HG03378 (cell line): ENCODE data around the gene ACAA2.
"Not testable (repeated sequence)": the region's sequence is repeated elsewhere in the genome, so short reads cannot be mapped to it uniquely, and the experiment has no call there.

ENCODE experiments used
- ATAC-seq: cut with Tn5 transposase; IDR thresholded peaks from one replicate; pipeline ENCODE4 v1.9.1; 2021; ENCODE audit warnings: mild to moderate bottlenecking, moderate library complexity; ENCODE audit not compliant: unreplicated experiment

ACAA2 gene

DNA sequence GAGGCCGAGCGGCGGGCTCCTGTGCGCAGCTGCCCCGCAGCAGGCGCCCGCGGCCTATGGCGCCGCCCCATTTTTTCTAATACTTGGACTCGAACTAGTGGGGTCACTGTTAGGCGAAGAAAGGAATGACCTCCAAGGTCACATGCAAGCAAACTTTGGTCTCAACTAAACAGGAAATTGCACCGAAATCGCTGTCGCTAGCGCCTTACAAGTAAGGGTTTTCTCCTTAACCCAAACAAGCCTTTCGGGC lies 339 bp downstream of the ACAA2 start:
- ATAC-seq: peak; percentile 27

GRCh38 chr18:49812286-49813068 lies 856 bp downstream of the ACAA2 start:
- no peak for ATAC-seq

DNA sequence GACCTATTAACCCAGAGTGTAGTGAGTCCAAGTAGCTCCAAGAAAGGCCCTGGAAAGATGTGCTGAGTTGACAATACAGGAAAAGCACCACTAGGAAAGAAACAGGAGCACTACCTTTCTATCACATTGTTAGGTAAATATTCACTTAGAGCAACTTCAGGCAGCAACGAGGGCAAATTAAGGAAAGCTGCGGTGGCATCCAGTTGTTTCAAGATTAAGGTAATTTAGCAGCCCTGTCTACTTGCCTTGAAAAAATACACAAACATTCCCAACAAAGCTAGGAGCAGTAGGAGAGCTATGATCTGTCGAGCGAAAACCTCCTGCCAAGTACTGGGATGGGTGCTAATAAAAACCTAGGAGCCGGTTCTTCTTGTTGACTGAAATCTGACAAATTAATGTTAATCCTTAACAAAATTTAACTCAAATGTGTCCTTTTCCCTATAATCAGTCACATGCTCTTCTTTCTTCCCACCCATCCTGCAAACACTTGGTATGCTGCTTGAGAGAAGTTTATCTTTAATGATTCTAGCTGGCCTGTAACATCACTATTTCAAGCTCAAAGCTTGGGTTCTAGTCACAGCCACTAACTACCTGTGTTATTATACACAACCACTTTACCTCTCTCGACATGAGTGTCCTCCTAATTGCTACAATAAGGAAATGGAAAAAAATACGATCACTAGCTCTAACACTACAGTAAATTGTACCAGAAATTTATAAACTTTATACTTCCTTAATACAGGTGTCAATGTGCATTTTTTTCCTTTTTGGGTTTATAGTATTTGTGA lies 2.0 kb downstream of the ACAA2 start:
- no peak for ATAC-seq

- ATAC-seq: not testable (repeated sequence)
Measured at GRCh38 chr18:49808553-49809191, 4.7 kb downstream of the ACAA2 start.

GRCh38 chr18:49804096-49804495 lies 9.2 kb downstream of the ACAA2 start:
- ATAC-seq: no peak

- no peak for ATAC-seq
Measured at GRCh38 chr18:49802623-49803022, 10.7 kb downstream of the ACAA2 start.

- ATAC-seq: not testable (repeated sequence)
Measured at GRCh38 chr18:49800491-49800890, 12.8 kb downstream of the ACAA2 start.

GRCh38 chr18:49799806-49800205 lies 13.5 kb downstream of the ACAA2 start:
- not testable (repeated sequence) for ATAC-seq

DNA sequence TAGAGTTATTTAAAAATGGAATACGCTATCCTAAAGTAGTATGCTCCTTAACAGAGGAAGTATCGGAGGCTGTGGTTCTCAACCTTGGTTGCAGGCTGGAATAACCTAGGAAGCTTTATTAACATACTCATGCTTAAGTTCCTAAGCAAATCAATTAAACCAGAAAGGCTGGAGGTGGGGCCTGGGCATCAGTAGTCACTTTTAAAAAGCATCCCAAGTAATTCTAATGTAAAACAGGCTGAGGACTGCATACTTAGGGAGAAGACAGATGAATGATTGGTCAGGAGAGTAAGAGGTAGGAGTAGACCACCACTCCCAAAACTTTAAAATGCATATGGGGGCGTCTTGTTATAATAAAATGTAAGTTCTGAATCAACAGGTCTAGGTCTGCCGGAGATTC lies 15.3 kb downstream of the ACAA2 start:
- ATAC-seq: no peak

DNA sequence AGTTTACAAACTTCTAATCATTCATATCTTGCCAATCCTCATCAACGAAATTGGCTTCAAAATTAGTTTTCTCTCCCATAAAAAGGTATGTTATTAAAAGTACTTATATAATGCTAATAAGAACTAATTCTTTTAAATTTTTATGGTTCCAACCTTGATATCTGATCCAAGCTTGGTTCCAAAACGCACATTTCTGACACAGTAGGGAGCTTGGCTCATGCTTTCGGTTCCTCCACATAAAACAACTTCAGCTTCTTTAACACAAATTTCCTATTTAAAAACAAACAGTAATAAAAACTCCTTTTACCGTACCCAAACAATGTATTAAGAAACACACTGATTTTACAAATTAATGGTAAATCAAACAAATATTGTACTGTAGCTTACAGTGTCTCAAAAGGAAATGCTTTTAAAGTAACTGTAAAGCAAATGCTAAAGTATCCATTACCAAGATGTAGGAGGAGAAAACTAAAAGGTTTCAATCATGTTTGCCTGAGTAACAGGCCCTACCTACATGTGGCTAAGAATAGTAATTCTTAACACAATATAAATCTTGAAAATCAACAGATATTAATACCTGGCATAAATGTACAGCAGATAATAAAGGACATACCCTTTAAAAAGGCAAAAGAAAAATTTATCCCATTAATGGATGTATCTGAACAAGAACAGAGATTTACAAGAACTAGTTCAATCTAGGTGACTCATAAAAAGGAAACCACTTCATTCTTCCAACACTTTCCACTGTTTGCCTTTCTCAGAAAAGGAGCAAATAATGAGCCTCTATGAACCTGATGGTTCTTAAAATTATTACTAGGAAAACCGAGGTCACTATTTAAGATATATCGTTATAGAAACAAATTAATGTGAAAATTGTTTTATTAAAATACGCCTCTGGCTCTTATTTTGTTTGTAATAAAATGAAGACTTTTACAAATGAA lies 17.5 kb downstream of the ACAA2 start:
- no peak for ATAC-seq

- no peak for ATAC-seq
Measured at GRCh38 chr18:49794743-49795142, 18.6 kb downstream of the ACAA2 start.

DNA sequence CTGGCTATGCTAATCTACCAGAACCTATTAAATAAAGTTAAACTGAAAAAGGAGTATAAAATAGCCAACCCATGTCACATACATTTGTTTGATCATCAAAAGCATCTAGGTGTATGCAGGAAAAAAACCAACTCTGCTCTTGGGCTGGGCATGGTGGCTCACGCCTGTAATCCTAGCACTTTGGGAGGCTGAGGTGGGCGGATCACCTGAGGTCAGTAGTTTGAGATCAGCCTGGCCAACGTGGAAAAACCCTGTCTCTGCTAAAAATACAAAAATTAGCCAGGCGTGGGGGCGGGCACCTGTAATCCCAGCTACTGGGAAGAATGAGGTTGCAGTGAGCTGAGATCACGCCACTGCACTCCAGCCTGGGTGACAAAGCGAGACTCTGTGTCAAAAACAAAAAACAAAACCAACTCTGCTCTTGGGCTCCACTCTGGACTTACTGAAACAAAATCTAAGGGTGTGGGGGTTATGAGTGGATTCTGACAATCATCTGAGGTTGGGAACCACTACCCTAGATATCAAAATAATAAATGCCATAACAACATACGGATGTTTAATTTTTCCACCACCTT lies 23.7 kb downstream of the ACAA2 start:
- ATAC-seq: not testable (repeated sequence)

- ATAC-seq: peak; percentile 81
Measured at GRCh38 chr18:49788327-49788898, 24.9 kb downstream of the ACAA2 start.

DNA sequence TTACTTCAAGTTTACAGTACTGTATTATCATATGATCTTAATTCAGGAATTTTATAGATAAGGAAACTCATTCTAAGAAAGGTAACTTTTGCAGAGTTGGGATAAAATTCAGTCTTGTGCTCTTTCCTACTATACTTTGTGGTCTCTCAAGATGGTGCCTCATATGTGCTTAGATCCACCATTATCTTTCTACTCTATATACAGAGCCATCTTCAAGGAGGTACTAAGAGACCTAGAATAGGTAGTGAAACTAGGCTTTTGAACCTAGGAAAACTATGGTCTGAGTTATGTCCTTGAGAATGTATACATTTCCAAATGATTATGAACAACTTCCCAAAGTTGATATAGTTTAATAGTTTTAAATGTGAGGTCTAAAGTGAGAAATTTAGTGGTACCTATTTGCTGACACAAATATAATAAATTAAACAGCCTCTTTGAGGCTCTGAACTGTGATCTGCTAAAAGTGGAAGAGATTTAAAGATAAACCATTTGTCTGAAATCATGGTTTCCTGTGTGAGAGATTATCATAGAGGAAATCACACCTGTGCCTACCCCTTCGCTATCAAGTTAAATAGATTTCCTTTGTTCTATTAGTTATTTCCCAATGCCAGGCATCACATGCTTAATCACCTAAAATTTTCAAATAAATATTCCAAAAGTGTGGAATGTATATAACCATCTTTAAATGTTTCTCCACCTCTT lies 27.2 kb downstream of the ACAA2 start:
- ATAC-seq: no peak

DNA sequence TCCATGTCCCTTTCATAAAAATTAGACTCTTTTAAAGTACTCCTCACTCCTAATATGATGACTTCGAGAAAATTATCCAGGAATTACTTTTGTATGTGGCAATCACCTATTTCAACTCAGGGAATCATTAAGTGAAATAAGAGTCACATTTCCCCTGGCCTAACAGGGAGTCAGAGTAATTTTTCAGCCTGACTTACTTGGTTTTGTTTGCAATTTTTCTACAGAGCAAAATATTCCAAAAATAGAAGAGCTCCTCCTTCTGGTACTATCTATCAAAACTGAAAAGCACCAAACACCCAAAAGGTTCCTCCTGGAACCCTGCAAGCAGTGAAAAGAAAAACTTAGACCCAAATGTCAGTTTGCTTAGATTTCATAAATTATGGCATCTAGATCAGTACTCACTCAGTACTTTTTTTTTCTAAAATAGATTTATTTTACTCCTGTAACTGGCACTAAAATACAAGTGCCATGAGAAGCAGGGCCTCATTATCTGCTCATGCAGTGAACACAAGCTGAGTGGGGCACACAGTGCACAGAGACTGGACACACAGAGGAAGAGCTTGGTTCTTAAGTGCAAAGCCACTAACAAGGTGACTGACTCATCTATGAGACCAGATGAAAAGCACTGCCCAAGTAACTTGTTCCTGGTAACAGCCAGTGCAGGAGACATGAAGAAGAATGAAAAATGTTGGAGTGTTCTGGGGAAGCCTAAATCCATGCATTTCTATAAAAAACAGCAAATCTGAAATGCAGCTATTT lies 28.7 kb downstream of the ACAA2 start:
- ATAC-seq: no peak

DNA sequence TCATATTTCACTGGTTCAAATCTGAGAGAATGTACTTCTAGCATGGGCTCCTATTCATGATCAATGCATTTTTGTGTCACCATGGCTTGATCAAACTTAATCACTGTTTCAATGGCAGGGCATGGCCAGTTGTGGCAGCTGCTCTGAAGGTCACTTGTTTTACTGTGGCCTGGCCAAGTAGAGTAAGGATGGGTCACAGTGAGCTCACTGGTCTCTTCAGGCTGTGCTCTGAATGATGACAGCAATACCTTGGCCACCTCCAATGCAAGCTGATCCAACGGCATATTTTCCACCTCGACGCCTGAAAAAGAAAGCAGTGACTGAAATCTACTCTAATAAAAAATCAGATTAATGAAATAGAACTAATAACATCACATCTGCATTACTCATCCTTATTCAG lies 29.7 kb downstream of the ACAA2 start:
- ATAC-seq: not testable (repeated sequence)

DNA sequence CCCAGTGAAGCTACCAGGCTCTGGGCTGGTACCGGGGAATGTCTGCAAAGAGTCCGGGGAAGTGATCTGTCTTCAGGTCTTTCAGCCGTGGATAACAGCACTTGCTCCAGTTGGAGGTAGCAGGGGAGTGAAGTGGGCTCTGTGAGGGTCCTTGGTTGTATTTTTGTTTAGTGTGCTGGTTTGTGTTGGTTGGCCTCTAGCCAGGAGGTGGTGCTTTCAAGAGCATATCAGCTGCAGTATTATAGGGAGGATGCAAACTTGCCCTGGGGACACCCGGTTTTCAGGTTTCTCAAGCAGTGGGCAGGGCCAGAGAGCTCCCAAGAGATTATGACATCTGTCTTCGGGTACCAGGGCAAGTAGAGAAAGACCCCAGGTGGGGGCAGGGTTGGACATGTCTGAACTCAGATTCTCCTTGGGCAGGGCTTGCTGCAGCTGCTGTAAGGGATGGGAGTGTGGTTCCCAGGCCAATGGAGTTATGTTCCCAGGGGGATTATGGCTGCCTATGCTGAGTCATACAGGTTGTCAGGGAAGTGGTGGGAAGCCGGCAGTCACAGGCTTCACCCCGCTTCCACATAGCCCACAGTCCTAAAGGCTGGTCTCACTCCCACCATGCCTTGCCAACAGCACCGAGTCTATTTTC lies 34.4 kb downstream of the ACAA2 start:
- ATAC-seq: no peak

GRCh38 chr18:49769047-49769728 lies 44.1 kb downstream of the ACAA2 start:
- no peak for ATAC-seq
